Small intestine (tissue), 7 donors: ENCODE results near the gene ACBD4. TPM values are rescaled to one million over a fixed set of nuclear protein-coding genes. Genes with fewer than 3 reads are reported as not detected.

Source experiments
- DNase-seq, 2 donors: peaks; one replicate each; pipeline versions ENCODE4 v3.0.0 to v3.0.0-alpha.2; 2013
- FAIRE-seq: peaks from 2 replicates; lab custom pipeline; 2012; peaks lifted over from hg19 to GRCh38; lab: Jason Lieb, UNC
- H3K27ac ChIP-seq, 3 donors: one replicate each; pipeline ENCODE4 v1.5.1; 2013; ENCODE audit warnings: low read length in 2 of 3, mild to moderate bottlenecking in 2 of 3, control low read depth in 1 of 3, inconsistent platforms in 1 of 3, low read depth in 1 of 3, moderate library complexity in 1 of 3
- H3K27me3 ChIP-seq, 3 donors: one replicate each; pipeline ENCODE4 v1.6.1; 2013; ENCODE audit warnings: low read length in 3 of 3, inconsistent platforms in 1 of 3; ENCODE audit not compliant: control insufficient read depth in 3 of 3, insufficient read depth in 3 of 3
- H3K36me3 ChIP-seq, 3 donors: one replicate each; pipeline ENCODE4 v1.6.1; 2013; ENCODE audit warnings: low read length in 3 of 3, inconsistent platforms in 1 of 3, low read depth in 1 of 3, mild to moderate bottlenecking in 1 of 3, moderate library complexity in 1 of 3; ENCODE audit not compliant: control insufficient read depth in 3 of 3, insufficient read depth in 2 of 3
- H3K4me1 ChIP-seq, 3 donors: one replicate each; pipeline ENCODE4 v1.6.1; 2013; ENCODE audit warnings: low read length in 2 of 3, inconsistent platforms in 1 of 3, low read depth in 1 of 3, mild to moderate bottlenecking in 1 of 3, moderate library complexity in 1 of 3; ENCODE audit not compliant: control insufficient read depth in 3 of 3, insufficient read depth in 2 of 3
- H3K4me3 ChIP-seq, 3 donors: one replicate each; pipeline ENCODE4 v1.5.1; 2013; ENCODE audit warnings: low read length in 3 of 3, control low read depth in 1 of 3, inconsistent platforms in 1 of 3, low read depth in 1 of 3, mild to moderate bottlenecking in 1 of 3, moderate library complexity in 1 of 3
- H3K9me3 ChIP-seq, 2 donors: one replicate each; pipeline ENCODE4 v1.6.1; 2013; ENCODE audit warnings: low read depth in 1 of 2, low read length in 1 of 2; ENCODE audit not compliant: control insufficient read depth in 2 of 2, insufficient read depth in 1 of 2
- WGBS, 3 donors: extraction: QIAGEN DNeasy Blood & Tissue Kit; methylation state at CpG; one replicate each; pipeline ENCODE4 v1.1.7; 2013; 5-methylcytosine and 5-hydroxymethylcytosine counted together
- polyA plus RNA-seq, 4 donors: library from polyadenylated mRNA; stranded (reverse) in 3 of 4; unstranded in 1 of 4; fragments of 200-250 nt in 3 of 4; fragments of 120-200 nt in 1 of 4; gene quantifications; one replicate each; pipeline versions ENCODE4 v1.2.1 to v1.2.3, GENCODE V29; 2013
- donor health status: healthy with polysubstance abuse.
- donor health status: control.
- donor health status: control.
- donor health status: Bipolar disorder and iron deficiency.
- donor health status: healthy.

The ACBD4 gene
- polyA plus RNA-seq, 4 donors: 18.1 to 184 (median 93.2) TPM

DNA sequence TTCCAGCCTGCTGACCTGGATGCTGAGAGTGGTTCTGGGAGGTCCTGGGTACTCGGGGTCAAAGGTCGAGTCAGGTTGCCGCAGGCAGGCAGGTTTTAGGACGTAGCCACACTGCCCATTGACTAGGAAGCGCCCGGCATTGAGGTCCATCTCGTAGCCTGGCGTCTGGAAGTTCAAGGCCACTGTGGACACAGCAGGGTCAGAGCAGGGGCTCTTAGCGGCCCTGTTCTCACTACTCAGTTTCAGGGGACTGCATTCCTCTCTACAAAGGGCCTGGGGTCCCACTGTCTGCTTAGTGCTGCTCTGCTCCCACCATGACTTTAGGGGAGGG lies 22.1 kb upstream of the ACBD4 start:
- H3K4me3 ChIP-seq: no peak overlapping the region
- no peak for DNase-seq
- no peaks in the 10 kb centered on the region for H3K9me3 ChIP-seq
- no peaks in the 10 kb centered on the region for H3K27me3 ChIP-seq
- WGBS, 3 donors: 72 to 85% (median 76%) methylated on average over 9 of the region's 9 CpGs
- no peak for FAIRE-seq
- H3K4me1 ChIP-seq: no peaks in the 10 kb centered on the region
- peaks cover 0 to 69% (median 0%) of the 10 kb centered on the region in 3 donors for H3K36me3 ChIP-seq
- no peak overlapping the region for H3K27ac ChIP-seq

DNA sequence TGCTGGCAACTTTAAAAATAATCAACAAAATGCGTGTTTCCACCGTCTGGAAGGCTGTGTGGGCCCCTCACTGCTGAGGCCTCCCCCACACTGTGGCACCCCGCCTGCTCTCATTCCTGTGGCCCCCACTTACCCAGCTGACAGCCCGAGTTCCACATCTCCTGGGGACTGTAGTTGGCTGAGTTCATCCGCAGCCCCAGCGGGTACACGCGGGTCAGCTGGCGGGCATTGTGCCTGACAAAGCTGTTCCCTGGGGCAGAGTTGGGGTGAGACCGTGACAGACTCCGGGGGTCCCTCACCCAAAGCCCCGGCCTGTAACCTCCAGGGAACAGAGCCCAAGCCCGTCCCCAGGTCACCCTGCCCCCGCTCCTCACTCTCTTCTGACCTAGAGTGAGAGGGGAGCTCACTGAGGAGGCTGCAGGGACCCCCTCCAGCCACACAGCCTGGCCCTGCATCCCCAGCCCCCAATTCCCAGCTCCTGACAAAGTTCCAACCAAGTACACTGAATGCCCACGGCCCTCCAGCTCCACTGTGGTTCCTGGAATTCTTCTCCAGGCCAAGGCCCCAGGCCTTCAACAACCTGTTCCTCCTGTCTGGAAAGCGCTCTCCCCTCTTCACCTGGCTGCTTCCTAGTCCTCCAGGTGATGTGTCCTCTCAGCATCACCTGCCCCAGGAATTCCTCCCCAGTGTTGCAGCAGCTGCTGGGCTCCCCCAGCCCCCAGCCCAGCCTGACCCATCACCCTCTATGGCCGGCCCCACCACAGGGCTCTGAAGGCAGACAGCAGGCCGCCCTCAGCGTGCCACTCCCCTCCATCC lies 21.2 kb upstream of the ACBD4 start:
- Histone ChIP-seq H3K4me3 (no peak overlapping the region), H3K4me1 (no peaks in the 10 kb centered on the region), H3K9me3 (no peaks in the 10 kb centered on the region), H3K27ac (no peak overlapping the region), H3K27me3 (no peaks in the 10 kb centered on the region), H3K36me3 (peaks cover 0 to 68% (median 0%) of the 10 kb centered on the region in 3 donors)
- DNase-seq (no peak), FAIRE-seq (no peak)
- 87 to 92% (median 88%) methylated on average over 19 of the region's 19 CpGs for WGBS, 3 donors

- Histone ChIP-seq H3K4me3 (no peak overlapping the region), H3K36me3 (peaks cover 0 to 75% (median 0%) of the 10 kb centered on the region in 3 donors), H3K9me3 (no peaks in the 10 kb centered on the region), H3K27me3 (no peaks in the 10 kb centered on the region), H3K4me1 (no peaks in the 10 kb centered on the region), H3K27ac (no peak overlapping the region)
- DNase-seq (no peak), FAIRE-seq (no peak)
- WGBS, 3 donors: 88 to 91% (median 89%) methylated on average over 26 of the region's 26 CpGs
These were observed 20.4 kb upstream of the ACBD4 start for GRCh38 chr17:45115015-45115625.

- H3K27ac ChIP-seq: no peak overlapping the region
- WGBS, 3 donors: 75 to 83% (median 79%) methylated on average over 11 of the region's 11 CpGs
- DNase-seq (no peak), FAIRE-seq (no peak)
- no peaks in the 10 kb centered on the region for H3K27me3 ChIP-seq
- no peaks in the 10 kb centered on the region for H3K4me1 ChIP-seq
- no peak overlapping the region for H3K4me3 ChIP-seq
- peaks cover 0 to 71% (median 0%) of the 10 kb centered on the region in 3 donors for H3K36me3 ChIP-seq
- H3K9me3 ChIP-seq: no peaks in the 10 kb centered on the region
These were observed 19.6 kb upstream of the ACBD4 start for GRCh38 chr17:45115871-45116270.

- FAIRE-seq: no peak
- Histone ChIP-seq H3K36me3 (peaks cover 0 to 67% (median 0%) of the 10 kb centered on the region in 3 donors), H3K4me3 (no peak overlapping the region), H3K27me3 (no peaks in the 10 kb centered on the region), H3K9me3 (no peaks in the 10 kb centered on the region), H3K4me1 (no peaks in the 10 kb centered on the region), H3K27ac (no peak overlapping the region)
- 90 to 93% (median 91%) methylated on average over 8 to 10 of the region's 10 CpGs for WGBS, 3 donors
- no peak for DNase-seq
These were observed 19.0 kb upstream of the ACBD4 start for GRCh38 chr17:45116434-45117016.

- 90 to 93% (median 91%) methylated on average over 4 of the region's 4 CpGs for WGBS, 3 donors
- Histone ChIP-seq H3K9me3 (no peaks in the 10 kb centered on the region), H3K36me3 (peaks cover 0 to 59% (median 0%) of the 10 kb centered on the region in 3 donors), H3K4me3 (no peak overlapping the region), H3K27me3 (no peaks in the 10 kb centered on the region), H3K27ac (no peak overlapping the region), H3K4me1 (peaks cover 0 to 2% (median 2%) of the 10 kb centered on the region in 3 donors)
- FAIRE-seq (no peak), DNase-seq (no peak)
These were observed 18.2 kb upstream of the ACBD4 start for GRCh38 chr17:45117334-45117733.

GRCh38 chr17:45117848-45118646 lies 17.4 kb upstream of the ACBD4 start:
- Histone ChIP-seq H3K9me3 (no peaks in the 10 kb centered on the region), H3K4me3 (no peak overlapping the region), H3K4me1 (peaks cover 0 to 9% (median 4%) of the 10 kb centered on the region in 3 donors), H3K27ac (no peak overlapping the region), H3K27me3 (no peaks in the 10 kb centered on the region), H3K36me3 (peaks cover 0 to 52% (median 0%) of the 10 kb centered on the region in 3 donors)
- no peak for FAIRE-seq
- DNase-seq: no peak
- WGBS, 3 donors: 89 to 90% (median 89%) methylated on average over 20 of the region's 20 CpGs

DNA sequence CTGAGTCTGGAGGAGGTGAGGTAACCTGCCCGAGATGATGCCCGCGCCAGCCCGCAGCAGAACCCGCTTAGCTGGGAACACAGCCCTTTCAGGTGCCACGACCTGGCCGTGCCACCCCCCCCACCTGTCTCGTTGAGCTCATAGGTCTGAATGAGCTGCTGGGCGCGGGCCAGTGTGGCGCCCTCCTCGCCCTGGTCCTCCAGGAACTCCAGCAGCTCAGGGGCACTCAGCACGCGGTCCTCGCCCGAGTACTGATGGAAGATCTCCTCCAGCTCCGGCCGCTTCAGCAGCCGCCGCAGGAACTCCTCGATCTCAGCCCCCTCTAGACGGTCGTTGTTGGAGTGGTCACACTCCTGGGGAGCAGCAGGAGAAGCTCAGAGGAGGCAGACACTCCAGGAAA lies 16.8 kb upstream of the ACBD4 start:
- FAIRE-seq (no peak), DNase-seq (no peak)
- Histone ChIP-seq H3K27me3 (no peaks in the 10 kb centered on the region), H3K4me3 (no peak overlapping the region), H3K4me1 (peaks cover 0 to 15% (median 8%) of the 10 kb centered on the region in 3 donors), H3K9me3 (no peaks in the 10 kb centered on the region), H3K27ac (no peak overlapping the region), H3K36me3 (peaks cover 0 to 45% (median 0%) of the 10 kb centered on the region in 3 donors)
- 87 to 94% (median 89%) methylated on average over 23 of the region's 23 CpGs for WGBS, 3 donors
